H7 (cell line): ENCODE measurements around the gene SNX24. TPM values are rescaled to one million over a fixed set of nuclear protein-coding genes. Genes with fewer than 3 reads are reported as not detected.

ENCODE experiments used
- DNase-seq: peaks from one replicate; pipeline ENCODE4 v3.0.0; 2012
- H3K27me3 ChIP-seq: 2 replicates; pipeline ENCODE4 v1.6.0; 2011; ENCODE audit warnings: mild to moderate bottlenecking, low read length; ENCODE audit not compliant: control insufficient read depth, insufficient read depth
- H3K36me3 ChIP-seq: replicated peaks from 2 replicates; pipeline ENCODE4 v1.5.1; 2011; ENCODE audit warnings: low read length; ENCODE audit not compliant: control insufficient read depth, insufficient read depth
- H3K4me3 ChIP-seq: 2 replicates; pipeline ENCODE4 v1.5.1; 2011; ENCODE audit warnings: low read depth, mild to moderate bottlenecking, control low read depth, low read length, moderate library complexity; ENCODE audit not compliant: insufficient read depth
- total RNA-seq: library from RNA; depleted of rRNA; stranded (reverse); fragments of >200 nt; shearing (Covaris generic); gene quantifications from 2 replicates; pipeline ENCODE4 v1.2.3, GENCODE V29; 2014

The SNX24 gene
- total RNA-seq, 1 experiment from 2014 or later, result 15.9 TPM

GRCh38 chr5:122978068-122978467 is 132.7 kb downstream of the SNX24 start:
- no peak for DNase-seq
- no peak overlapping the region for H3K4me3 ChIP-seq
- H3K36me3 ChIP-seq, result no peaks in the 10 kb centered on the region
- H3K27me3 ChIP-seq, result no peaks in the 10 kb centered on the region

GRCh38 chr5:122978644-122979297 is 133.4 kb downstream of the SNX24 start:
- DNase-seq, result no peak
- H3K4me3 ChIP-seq, result no peak overlapping the region
- H3K36me3 ChIP-seq, result no peaks in the 10 kb centered on the region
- H3K27me3 ChIP-seq, result no peaks in the 10 kb centered on the region

GRCh38 chr5:122981846-122982245 is 136.4 kb downstream of the SNX24 start:
- no peaks in the 10 kb centered on the region for H3K36me3 ChIP-seq
- no peak for DNase-seq
- H3K27me3 ChIP-seq, result no peaks in the 10 kb centered on the region
- H3K4me3 ChIP-seq, result no peak overlapping the region

- DNase-seq, result no peak
- no peak overlapping the region for H3K4me3 ChIP-seq
Observed at GRCh38 chr5:122982376-122982775, 137.0 kb downstream of the SNX24 start.

GRCh38 chr5:122984425-122984824 is 139.0 kb downstream of the SNX24 start:
- no peak for DNase-seq

More at GRCh38 chr5:122982376-122982775, 137.0 kb downstream of the SNX24 start:
- Histone ChIP-seq H3K36me3 (no peaks in the 10 kb centered on the region), H3K27me3 (no peaks in the 10 kb centered on the region)

GRCh38 chr5:122985006-122985700 is 139.7 kb downstream of the SNX24 start:
- no peak for DNase-seq
- Histone ChIP-seq H3K36me3 (no peaks in the 10 kb centered on the region), H3K4me3 (no peak overlapping the region), H3K27me3 (no peaks in the 10 kb centered on the region)

More at GRCh38 chr5:122984425-122984824, 139.0 kb downstream of the SNX24 start:
- Histone ChIP-seq H3K4me3 (no peak overlapping the region), H3K27me3 (no peaks in the 10 kb centered on the region), H3K36me3 (no peaks in the 10 kb centered on the region)

GRCh38 chr5:122985954-122986721 is 140.7 kb downstream of the SNX24 start:
- no peak for DNase-seq
- no peak overlapping the region for H3K4me3 ChIP-seq
- no peaks in the 10 kb centered on the region for H3K27me3 ChIP-seq
- no peaks in the 10 kb centered on the region for H3K36me3 ChIP-seq

- Histone ChIP-seq H3K27me3 (no peaks in the 10 kb centered on the region), H3K36me3 (no peaks in the 10 kb centered on the region), H3K4me3 (no peak overlapping the region)
- no peak for DNase-seq
Observed at GRCh38 chr5:122996091-122996490, 150.7 kb downstream of the SNX24 start.

GRCh38 chr5:122997294-122997693 is 151.9 kb downstream of the SNX24 start:
- Histone ChIP-seq H3K27me3 (no peaks in the 10 kb centered on the region), H3K4me3 (no peak overlapping the region), H3K36me3 (no peaks in the 10 kb centered on the region)
- DNase-seq, result no peak

- H3K4me3 ChIP-seq, result no peak overlapping the region
- H3K36me3 ChIP-seq, result no peaks in the 10 kb centered on the region
- DNase-seq, result peak; percentile 81
- no peaks in the 10 kb centered on the region for H3K27me3 ChIP-seq
Observed at GRCh38 chr5:122999947-123000563, 154.6 kb downstream of the SNX24 start.

- Histone ChIP-seq H3K4me3 (no peak overlapping the region), H3K36me3 (no peaks in the 10 kb centered on the region), H3K27me3 (no peaks in the 10 kb centered on the region)
- DNase-seq, result no peak
Observed at GRCh38 chr5:123000731-123001130, 155.3 kb downstream of the SNX24 start.

GRCh38 chr5:123001808-123002207 is 156.4 kb downstream of the SNX24 start:
- DNase-seq, result no peak
- no peaks in the 10 kb centered on the region for H3K36me3 ChIP-seq
- no peak overlapping the region for H3K4me3 ChIP-seq
- no peaks in the 10 kb centered on the region for H3K27me3 ChIP-seq

- no peaks in the 10 kb centered on the region for H3K36me3 ChIP-seq
- no peak for DNase-seq
- no peak overlapping the region for H3K4me3 ChIP-seq
- no peaks in the 10 kb centered on the region for H3K27me3 ChIP-seq
Observed at GRCh38 chr5:123007182-123007581, 161.8 kb downstream of the SNX24 start.

GRCh38 chr5:123007754-123008153 is 162.3 kb downstream of the SNX24 start:
- DNase-seq, result no peak

More at GRCh38 chr5:123007754-123008153, 162.3 kb downstream of the SNX24 start:
- no peaks in the 10 kb centered on the region for H3K36me3 ChIP-seq
- H3K4me3 ChIP-seq, result no peak overlapping the region
- no peaks in the 10 kb centered on the region for H3K27me3 ChIP-seq
